GM21528 (cell line): ENCODE measurements around the gene RPL35.

Experiments
- ATAC-seq: cut with Tn5 transposase; IDR thresholded peaks from one replicate; pipeline ENCODE4 v1.9.1; 2021; ENCODE audit warnings: mild to moderate bottlenecking, moderate library complexity; ENCODE audit not compliant: unreplicated experiment, low FRiP score

The RPL35 gene

DNA sequence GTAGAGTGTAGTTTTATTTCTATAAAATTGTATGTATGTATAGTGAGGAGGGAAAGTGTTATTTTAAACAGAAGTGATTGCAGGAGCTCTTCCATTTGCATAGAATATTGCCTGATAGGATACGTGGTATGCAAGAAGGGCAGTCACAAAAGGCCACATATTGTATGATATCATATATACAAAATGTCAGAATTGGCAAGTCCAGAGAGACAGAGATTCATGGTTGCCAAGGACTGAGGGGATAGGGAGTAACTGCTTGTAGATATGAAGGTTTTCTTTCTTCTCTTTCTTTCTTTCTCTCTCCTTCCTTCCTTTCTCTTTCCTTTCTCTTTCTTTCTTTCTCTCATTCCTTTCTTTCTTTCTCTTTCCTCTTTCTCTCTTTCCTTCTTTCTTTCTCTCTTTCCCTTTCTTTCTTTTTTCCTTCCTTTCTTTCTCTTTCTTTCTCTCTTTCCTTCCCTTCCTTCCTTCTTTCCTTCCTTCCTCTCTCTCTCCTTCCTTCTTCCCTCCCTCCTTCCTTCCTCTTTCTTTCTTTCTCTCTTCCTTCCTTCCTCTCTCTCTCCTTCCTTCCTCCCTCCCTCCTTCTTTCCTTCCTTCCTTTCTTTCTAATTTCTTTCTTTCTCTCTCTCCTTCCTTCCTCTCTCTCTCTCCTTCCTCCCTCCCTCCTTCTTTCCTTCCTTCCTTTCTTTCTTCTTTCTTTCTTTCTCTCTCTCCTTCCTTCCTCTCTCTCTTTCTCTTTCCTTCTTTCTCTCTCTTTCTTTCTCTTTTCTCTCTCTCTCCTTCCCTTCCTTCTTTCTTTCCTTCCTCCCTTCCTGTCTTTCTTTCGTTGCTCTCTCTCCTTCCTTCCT lies 33.0 kb downstream of the RPL35 start:
- ATAC-seq: no peak

DNA sequence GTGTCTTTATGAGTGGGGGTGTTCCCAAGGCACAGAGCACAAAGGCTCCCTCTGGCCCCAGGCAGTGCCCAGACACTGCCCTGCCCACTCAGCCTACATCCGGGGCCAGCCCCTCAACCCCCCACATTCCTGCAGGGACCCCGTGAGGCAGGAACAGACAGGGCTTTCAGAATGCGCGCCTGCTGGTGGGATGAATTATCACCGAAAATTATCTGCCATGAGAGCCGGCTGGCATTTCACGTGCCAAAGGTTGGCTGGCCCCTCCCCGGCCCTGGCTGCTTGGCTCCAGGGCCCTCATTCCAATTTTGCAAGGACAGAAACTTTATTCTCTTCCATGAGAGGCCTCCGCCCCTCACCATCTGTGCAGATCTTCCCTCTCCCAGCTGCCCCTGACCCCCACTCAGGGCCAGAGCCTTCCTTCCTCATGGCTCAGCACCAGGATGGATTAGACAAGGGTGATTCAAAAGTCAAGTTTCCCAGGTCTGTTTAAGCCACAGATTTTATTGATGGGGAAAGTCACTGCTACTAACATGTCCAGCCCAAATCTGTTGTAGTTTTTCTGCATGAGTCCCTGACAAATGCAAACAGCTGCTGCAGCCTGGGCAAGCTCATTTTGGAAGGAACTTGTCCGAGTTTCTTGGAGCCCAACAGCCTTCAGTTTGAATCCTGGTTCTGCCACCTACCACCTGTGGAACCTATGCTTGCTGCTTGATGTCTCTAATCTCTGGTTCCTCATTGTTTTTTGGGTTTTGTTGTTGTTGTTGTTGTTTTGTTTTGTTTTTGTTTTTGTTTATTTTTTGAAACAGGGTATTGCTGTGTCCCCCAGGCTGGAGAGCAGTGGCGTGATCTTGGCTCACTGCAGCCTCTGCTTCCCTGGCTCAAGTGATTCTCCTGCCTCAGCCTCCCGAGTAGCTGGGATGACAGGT lies 40.8 kb downstream of the RPL35 start:
- ATAC-seq: no peak

DNA sequence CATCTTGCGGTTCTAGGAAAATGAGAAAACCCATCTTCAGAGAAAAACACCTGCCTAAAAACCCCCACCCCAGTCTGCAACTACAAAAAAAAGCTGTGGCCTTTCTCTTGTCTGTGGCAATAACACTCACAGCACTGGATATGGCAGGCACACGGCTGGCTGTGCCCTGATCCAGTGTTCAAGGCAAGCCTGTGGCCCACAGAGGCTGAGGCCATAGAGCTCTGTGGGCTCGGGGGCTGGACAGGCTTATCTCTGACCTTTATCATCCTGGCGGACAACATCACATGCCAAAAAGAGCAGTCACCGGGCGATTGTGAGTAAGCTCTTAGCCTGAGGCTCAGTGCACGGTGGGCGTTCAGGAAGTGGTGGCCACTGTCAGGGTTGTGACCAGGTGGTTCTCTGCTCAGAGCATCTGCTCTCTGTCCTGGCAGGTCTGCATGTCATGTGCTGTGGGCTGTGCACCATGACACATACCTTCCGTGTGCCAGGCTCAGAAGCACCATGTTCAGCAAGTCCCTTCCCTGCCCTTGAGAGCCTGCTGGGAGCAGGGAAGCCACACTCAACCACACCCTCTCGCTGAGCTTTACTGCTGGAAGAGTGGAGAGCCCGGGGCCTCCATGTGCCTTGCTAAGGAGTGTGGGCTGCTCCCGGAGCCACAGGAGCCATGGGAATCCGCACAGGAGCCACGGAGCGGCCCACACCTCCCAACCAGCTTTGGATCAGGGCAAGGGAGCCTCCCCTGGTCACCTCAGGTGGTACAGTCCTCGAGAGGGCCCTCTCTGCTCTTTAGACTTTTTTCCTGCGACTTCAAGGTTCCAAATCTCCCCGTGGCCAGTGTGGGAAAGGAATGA lies 43.1 kb downstream of the RPL35 start:
- ATAC-seq: no peak

DNA sequence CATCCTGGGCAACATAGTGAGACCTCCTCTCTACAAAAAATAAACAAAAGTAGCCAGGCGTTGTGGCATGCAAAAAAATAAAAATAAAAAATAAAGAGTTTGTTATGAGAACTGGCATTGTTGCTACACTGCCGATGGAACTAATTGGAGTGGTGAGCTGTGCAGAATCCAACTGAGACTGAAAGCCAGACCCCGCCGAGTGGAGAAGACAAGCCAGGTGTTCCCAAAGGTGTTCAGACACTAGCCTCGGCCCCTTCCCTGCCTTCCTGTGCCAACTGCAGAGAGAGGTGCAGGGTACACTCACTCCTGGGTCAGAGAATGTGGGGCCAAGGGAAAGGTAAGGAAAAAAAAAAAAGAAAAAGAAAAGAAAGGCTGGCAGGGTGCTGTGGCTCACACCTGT lies 46.2 kb downstream of the RPL35 start:
- no peak for ATAC-seq

DNA sequence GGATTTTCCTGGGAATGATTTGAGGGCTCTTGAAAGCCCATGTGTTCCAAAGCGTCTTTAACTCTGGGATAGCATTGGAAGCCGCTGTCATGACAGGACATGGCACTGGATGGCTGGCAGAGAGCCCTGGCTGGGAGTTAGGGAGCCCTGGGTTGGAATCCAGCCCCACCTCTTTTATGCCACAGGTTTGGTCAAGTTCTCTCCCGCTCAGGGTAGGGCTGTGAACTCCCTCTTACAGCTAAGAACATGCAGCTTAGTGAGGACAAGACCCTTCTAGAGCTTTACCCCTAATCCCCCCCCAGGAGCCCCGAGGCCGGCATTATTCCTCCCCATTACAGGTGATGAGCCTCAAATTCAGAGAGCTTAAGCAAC lies 47.6 kb downstream of the RPL35 start:
- no peak for ATAC-seq

DNA sequence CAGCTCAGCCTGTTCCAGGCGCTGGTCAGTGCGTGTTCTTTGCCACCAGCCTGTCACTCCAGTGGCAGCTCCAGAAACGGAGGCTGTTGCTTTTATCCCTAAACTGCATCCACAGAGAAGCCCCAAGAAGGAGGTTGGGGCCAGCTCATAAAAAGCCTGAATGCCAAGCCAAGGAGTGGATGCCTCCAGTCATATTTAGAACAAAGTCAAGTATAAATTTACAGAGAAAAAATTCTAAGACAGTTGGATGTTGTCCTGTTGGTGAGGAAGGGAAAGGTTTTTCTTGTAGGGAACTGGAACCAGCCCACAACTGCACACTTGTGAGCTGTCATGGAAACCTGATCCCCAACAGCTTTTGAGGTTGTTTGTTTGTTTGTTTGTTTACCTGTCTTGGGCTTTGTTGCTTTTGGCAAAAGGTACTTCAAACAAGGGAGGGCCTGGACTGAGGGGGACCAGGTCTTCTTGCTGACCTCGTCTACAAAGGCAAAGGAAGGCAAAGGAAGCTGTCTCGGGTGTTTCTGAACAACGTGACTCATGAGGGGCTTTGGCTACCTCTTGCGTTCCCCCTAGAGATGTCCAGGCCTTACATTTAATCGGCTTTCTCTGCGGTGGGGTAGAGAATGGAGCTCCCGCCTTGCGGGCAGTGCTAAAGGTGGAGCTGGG lies 48.1 kb downstream of the RPL35 start:
- no peak for ATAC-seq

DNA sequence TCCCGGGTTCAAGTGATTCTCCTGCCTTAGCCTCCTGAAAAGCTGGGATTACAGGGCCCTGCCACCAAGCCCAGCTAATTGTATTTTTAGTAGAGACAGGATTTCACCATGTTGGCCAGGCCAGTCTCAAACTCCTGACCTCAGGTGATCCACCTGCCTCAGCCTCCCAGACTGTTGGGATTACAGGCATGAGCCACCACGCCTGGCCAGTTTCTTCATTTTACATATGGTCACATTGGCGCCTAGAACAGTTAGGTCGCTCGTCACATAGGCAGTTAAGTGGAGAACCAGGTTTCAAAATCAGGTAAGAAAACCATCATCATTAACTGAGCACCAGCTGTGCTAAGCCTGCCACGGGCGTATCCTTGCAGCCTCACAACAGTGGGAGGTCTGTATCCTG lies 48.7 kb downstream of the RPL35 start:
- ATAC-seq: no peak

DNA sequence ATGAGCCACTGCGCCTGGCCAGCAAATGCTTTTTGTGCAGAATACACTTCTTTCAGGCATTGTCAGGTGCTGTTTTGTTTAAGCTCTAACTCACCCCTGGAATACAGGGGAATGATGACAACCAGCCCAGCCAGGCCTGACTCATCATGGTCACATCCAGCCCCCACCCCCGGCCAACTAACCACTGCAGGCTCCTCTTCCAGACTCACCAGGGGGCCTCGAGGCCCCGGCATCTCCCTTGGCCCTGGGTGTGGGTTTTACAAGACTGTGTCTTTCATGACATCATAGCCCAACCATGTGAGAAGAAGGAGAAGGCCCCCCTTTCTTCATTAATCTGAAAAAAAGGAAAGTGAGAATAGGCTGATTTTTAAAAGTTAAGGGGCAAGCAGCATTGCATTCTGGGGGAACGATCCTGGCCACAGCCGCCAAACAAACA lies 49.3 kb downstream of the RPL35 start:
- ATAC-seq: no peak

DNA sequence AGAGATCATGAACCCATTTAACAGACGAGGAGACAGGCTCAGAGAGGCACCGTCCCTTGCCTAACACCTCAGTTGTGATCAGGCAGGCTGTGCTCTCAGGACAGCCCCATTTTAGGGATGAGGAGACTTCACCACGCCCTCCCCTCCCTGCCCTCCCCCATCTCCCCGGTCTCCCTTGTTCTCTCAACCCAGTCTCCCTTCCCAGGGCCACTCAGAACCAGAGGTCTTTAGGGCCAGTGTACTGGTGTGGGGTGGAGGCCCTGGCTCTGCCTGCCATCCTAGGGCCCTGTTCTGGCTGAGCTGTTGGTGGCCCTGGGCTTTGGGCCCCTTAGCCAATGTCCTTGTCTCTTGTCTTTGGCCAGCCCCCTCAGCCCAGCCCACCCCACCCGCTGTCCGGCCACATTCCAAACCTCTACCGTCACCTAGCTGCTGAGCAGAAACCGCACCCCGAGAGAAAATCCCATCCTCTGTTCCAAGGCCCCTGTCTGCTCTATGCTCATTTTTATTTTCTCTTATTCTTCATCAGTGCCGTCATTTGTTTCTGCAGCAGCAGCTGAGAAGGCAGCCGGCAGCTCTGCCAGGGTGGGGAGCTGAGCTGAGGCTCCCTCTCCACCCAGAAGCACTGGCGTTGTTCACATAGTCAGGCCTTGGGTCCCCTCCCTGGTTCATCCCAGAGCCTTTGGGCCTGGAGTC lies 50.9 kb downstream of the RPL35 start:
- ATAC-seq: no peak

DNA sequence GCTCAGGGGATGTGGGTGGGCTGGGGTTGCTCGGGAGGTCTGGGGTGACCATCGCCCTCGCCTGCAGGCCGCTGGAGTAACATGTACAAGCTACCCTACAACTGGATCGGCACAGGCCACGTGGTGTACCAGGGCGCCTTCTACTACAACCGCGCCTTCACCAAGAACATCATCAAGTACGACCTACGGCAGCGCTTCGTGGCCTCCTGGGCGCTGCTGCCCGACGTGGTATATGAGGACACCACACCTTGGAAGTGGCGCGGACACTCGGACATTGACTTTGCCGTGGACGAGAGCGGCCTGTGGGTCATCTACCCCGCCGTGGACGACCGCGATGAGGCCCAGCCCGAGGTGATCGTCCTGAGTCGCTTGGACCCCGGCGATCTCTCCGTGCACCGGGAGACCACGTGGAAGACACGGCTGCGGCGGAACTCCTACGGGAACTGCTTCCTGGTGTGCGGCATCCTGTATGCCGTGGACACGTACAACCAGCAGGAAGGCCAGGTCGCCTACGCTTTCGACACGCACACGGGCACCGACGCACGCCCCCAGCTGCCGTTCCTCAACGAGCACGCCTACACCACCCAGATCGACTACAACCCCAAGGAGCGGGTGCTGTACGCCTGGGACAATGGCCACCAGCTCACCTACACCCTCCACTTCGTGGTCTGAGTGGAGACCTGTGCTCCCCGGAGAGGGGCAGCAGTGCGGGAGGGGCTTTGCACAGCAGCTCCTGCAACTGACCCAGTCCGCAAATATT lies 51.8 kb downstream of the RPL35 start:
- no peak for ATAC-seq

DNA sequence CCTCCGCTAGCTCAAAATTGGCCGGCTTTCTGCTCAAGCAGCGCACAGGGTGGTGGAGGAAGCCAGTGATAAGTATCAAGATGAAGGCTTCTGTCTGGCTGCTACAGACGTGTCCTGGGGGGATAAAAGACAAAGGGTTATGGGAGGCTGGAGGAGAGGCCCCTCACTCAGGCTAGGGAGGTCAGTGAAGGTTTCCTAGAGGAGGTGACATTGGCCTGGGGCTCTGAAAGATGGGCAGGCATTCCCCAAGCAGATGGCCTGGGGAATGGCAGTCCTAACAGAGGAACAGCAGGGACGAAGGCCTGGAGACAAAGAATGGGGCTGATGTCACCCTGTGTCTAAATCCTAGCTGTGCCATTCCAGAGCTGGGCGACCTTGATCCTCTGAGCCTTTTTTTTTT lies 52.5 kb downstream of the RPL35 start:
- ATAC-seq: no peak

DNA sequence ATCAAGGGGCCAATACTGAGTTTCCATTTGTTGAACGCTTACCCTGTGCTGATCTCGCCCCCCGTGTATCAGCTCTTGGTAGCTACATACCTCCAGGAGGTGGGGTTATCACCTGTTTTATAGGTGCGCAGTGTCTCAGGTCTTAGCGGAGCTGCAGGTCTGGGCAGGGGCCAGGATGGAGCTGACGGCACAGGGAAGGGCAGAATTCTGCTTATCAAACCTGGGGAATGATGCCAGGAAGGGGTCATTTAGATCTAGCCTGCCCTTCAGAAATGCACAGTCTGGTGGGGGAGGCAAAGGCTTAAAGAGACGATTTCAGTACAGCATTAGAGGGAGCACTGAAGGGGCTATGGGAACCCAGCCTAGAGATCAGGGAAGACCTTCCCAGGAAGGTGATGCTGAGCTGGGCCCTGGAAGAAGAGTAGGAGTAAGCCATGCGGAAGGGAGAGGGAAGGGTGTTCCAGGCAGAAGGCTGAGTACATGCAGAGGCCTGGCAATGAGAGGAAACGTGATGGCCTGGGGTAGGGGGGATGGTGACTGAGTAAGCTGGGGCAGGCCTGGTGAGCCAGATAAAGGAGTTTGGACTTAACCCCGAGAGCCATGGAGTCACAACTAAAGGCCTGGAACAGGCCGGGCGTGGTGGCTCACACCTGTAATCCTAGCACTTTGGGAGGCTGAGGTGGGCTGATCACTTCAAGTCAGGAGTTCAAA lies 53.4 kb downstream of the RPL35 start:
- ATAC-seq: no peak
